CD1c-positive myeloid dendritic cell (primary cell): ENCODE data around the gene HOXD4.

Source experiments
- DNase-seq: peaks from one replicate; pipeline ENCODE4 v3.0.0-alpha.2; 2016; ENCODE audit errors: extremely low spot score

Gene HOXD4

GRCh38 chr2:176151442-176152287 is at the start of gene HOXD4:
Gene HOXD4 (plus strand): TSS chr2:176151550. CDS start chr2:176151634, 84 bp downstream.
- DNase-seq = no peak

GRCh38 chr2:176101842-176102241 is 49.5 kb upstream of the HOXD4 start:
- DNase-seq = no peak

- no peak for DNase-seq
These were observed 49.0 kb upstream of the HOXD4 start for GRCh38 chr2:176102309-176102866.

DNA sequence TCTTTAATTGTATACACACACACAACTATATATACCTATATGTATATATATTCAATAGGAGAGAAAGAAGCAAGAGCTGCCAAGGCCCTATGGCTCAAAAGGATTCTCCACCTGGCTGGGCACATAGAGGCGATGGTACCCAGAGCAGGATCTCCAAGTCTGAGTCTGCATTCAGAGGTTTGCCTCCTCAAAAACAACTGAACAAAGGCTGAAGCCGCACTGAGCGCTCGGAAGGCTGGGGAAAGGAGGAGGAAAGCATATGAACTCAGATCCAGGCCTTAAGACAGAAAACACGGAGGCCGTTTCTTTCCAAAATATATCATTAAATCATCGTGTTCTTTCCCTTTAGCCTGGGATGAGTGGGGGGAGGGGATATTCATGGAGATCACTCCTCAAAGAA is 48.2 kb upstream of the HOXD4 start:
- DNase-seq = no peak

GRCh38 chr2:176103742-176104315 is 47.5 kb upstream of the HOXD4 start:
- DNase-seq = no peak

- DNase-seq = no peak
These were observed 46.9 kb upstream of the HOXD4 start for GRCh38 chr2:176104316-176105077.

DNA sequence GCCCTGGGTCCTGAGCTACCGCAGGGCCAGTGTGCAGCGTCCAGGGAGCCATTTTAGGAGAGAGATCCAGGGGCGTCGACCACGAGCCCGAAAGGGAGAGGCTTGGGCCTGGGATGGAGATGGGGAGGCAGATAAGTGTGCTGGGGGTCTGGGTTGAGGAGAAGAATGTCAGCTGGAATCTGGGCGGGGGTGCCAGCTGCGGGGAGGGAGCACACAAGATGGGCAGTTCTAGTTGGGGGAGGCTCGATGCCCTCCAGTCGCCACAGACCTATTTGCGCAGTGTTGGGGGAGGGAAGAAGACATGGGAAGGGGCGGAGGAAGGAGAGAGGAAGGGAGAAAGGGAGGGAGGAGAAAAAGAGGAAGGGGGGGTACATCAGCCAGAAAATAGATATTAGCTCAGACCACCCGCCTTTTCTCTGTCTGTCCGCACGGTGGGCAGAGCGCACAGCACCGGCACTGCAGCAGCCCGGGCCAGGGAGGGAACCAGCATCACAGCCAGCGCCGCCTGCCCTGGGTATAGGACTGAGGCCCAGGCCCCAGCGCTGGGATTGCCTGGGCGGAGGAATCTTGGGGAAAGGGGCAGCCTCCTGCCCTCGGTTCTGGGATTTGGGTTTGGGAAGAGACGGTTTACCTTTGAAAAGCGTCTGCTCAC is 46.1 kb upstream of the HOXD4 start:
- DNase-seq = no peak

DNA sequence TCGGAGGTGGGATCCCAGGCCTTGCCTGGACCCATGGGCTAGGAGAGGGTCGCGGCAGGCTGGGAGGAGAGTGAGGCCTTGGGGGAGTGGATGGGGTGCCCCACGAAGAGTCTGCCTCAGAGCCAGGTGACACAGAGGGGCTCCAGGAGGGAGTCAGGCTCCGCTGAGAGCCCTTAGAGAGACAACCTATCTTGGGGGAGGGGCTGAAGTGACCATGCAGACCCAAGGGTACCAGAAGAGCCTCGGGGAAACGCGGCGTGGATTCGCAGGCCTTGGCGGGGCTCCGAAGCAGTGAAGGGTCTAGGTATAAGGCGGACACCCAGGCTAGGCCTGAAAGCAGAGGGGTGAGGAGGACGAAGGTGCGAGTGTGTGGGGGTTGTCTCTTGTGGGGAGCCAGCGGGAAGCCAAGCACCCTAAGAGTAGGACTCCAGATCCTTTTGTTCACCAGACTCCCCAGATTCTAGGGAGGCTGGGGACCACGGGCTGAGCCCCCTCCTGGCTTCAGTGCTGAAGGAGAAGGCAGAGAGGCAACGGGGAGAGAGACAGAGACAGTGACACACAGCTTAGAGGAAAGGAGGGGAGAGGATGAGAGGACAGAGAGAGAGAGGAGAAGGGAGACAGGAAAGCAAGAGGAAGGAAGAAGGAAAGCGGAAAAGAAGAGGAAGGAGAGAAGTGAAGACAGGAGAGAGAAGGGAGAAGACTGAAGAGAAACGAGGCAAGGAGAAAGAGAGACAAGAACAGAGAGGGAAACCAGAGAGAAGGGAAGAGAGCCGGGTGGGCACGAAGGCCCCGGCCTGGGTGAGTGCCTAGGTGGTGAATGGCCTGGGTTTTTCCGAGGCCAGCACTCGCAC is 45.4 kb upstream of the HOXD4 start:
- no peak for DNase-seq

GRCh38 chr2:176106581-176107539 is 44.5 kb upstream of the HOXD4 start, which contains the start of gene HOXD11:
Gene HOXD11 (plus strand): TSS chr2:176107280. CDS start chr2:176107356, 76 bp downstream.
- peak; percentile 15 for DNase-seq

GRCh38 chr2:176107731-176108181 is 43.6 kb upstream of the HOXD4 start:
- DNase-seq = no peak

- DNase-seq = no peak
These were observed 42.0 kb upstream of the HOXD4 start for GRCh38 chr2:176109192-176109901.

DNA sequence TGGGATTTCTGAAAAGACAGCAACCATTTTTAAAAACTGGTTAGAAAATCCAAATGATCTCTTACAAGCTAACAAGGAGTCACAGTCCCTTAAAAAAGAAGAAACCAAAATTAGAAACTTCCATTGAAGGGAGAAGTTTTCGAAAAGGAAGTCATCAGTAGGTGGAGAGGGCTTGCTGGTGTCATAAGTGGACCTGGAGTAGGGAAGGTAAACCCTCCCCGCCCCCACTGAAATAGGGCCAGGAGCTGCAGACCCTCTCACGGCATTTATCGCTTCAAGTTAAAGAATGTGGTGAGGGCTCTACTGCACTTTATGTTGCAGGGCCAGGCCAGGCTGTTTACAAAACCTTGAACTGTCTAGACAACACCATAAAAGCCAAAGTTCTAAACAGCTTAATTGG is 41.4 kb upstream of the HOXD4 start:
- DNase-seq = no peak

GRCh38 chr2:176110415-176111308 is 40.7 kb upstream of the HOXD4 start:
- no peak for DNase-seq

- DNase-seq = peak; percentile 30
These were observed 40.1 kb upstream of the HOXD4 start for GRCh38 chr2:176111309-176111663.

- DNase-seq = no peak
These were observed 39.4 kb upstream of the HOXD4 start for GRCh38 chr2:176111846-176112374.

GRCh38 chr2:176112375-176113302 is 38.7 kb upstream of the HOXD4 start:
- no peak for DNase-seq
